Thyroid gland (tissue), 4 donors: ENCODE measurements around the gene ITGA1.

Source experiments
- CTCF ChIP-seq, 6 experiments: fragments of 200-600 bp in 3 of 6; fragments of 450-650 bp in 3 of 6; sonication (generic) in 3 of 6; IDR thresholded peaks; one replicate each; pipeline ENCODE4 v1.5.1; 2016 to 2019; ENCODE audit warnings: antibody characterized with exemption in 6 of 6, mild to moderate bottlenecking in 2 of 6, inconsistent platforms in 1 of 6, moderate library complexity in 1 of 6
- POLR2A ChIP-seq, 2 donors: fragments of 450-650 bp; IDR thresholded peaks; one replicate each; pipeline ENCODE4 v1.6.1; 2017; ENCODE audit warnings: antibody characterized with exemption in 2 of 2, mild to moderate bottlenecking in 2 of 2, moderate library complexity in 1 of 2

DNA sequence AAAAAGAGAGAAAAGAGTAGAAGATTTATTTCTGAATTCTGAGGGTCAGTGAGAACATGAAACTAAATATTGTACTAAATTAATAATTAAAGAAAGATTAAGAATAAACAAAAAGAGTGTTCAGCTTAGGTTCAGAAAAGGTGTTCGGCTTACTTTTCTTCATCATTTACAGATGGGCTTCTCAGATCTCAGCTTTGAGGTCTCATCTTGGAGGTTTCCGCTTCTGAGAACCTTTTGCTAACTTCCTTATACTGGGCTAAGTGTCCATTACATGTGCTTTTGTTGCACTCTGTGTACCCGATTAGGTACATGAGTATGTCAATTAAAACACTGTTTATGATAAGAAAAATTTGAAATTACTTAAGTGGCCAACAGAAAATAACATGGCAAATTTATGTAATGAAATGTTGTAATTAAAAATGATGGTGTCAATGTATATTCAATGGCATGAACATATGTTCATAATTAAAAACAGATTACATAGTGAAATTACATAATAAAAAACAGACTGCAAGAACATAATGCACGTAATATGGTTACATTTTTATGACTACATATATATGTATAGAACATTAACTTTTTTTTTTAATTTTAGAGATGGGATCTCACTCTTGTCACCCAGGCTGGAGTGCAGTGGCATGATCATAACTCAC lies 17.3 kb upstream of the ITGA1 start:
- no peak for TF ChIP-seq CTCF (IDR thresholded peaks at IDR 0.05)
- TF ChIP-seq POLR2A (IDR thresholded peaks at IDR 0.05) = no peak
